K562 (cell line): ENCODE data around the gene VMP1. TPM values are rescaled to one million over a fixed set of nuclear protein-coding genes. Genes with fewer than 3 reads are reported as not detected.

Source experiments
- AFF4 ChIP-seq: sonication (generic); formaldehyde crosslinking; IDR thresholded peaks from 2 replicates; pipeline ENCODE4 v1.8.0; 2023; ENCODE audit warnings: mild to moderate bottlenecking, missing genetic modification reagents
- CBFA2T2 ChIP-seq: fragments of 450-650 bp; conservative IDR thresholded peaks from 2 replicates; pipeline ENCODE4 v1.6.1; 2017; ENCODE audit warnings: mild to moderate bottlenecking
- CC2D1A ChIP-seq: fragments of 450-650 bp; IDR thresholded peaks from 2 replicates; pipeline ENCODE4 v1.6.1; 2017; ENCODE audit warnings: mild to moderate bottlenecking
- CREM ChIP-seq: IDR thresholded peaks from 2 replicates; pipeline ENCODE4 v1.6.1; 2014; ENCODE audit warnings: antibody characterized with exemption, low read depth
- CXXC5 ChIP-seq: fragments of 250-450 bp; sonication (Bioruptor Pico); IDR thresholded peaks from 2 replicates; pipeline ENCODE4 v1.8.0; 2022; ENCODE audit warnings: inconsistent platforms, mild to moderate bottlenecking, moderate library complexity
- FOXJ2 ChIP-seq: fragments of 200-800 bp; sonication (Bioruptor generic); IDR thresholded peaks from 2 replicates; pipeline ENCODE4 v1.6.1; 2016; ENCODE audit warnings: missing genetic modification characterization, missing compliant biosample characterization
- GATAD2A ChIP-seq: fragments of 450-650 bp; IDR thresholded peaks from 2 replicates; pipeline ENCODE4 v1.6.1; 2017
- GTF2F1 ChIP-seq: IDR thresholded peaks from 2 replicates; pipeline ENCODE4 v1.6.1; 2011; ENCODE audit warnings: low read depth, low read length, improper control_type of control experiment
- LEF1 ChIP-seq: fragments of 450-650 bp; IDR thresholded peaks from 2 replicates; pipeline ENCODE4 v1.6.1; 2016; ENCODE audit warnings: mild to moderate bottlenecking
- MAFK ChIP-seq: IDR thresholded peaks from 2 replicates; pipeline ENCODE4 v1.6.1; 2011; ENCODE audit warnings: low read length, improper control_type of control experiment
- MAX ChIP-seq: sonication (generic); formaldehyde crosslinking; IDR thresholded peaks from 2 replicates; pipeline ENCODE4 v1.9.0; 2022; ENCODE audit warnings: mild to moderate bottlenecking, missing genetic modification reagents
- MECOM ChIP-seq: fragments of 250-450 bp; sonication (Bioruptor Pico); IDR thresholded peaks from 2 replicates; pipeline ENCODE4 v1.8.0; 2022; ENCODE audit warnings: inconsistent platforms
- NFATC3 ChIP-seq: fragments of 450-650 bp; IDR thresholded peaks from 2 replicates; pipeline ENCODE4 v1.6.1; 2017; ENCODE audit warnings: mild to moderate bottlenecking
- NR3C1 ChIP-seq: sonication (generic); formaldehyde crosslinking; IDR thresholded peaks from 2 replicates; pipeline ENCODE4 v1.8.1; 2022; ENCODE audit warnings: missing genetic modification reagents
- NRF1 ChIP-seq, 2 experiments: fragments of 450-650 bp; IDR thresholded peaks in 1 of 2; conservative IDR thresholded peaks in 1 of 2; 2 replicates each; pipeline ENCODE4 v1.6.1; 2014; ENCODE audit warnings: mild to moderate bottlenecking in 2 of 2
- NUFIP1 ChIP-seq: fragments of 450-650 bp; IDR thresholded peaks from 2 replicates; pipeline ENCODE4 v1.6.1; 2018; ENCODE audit not compliant: partially characterized antibody
- TEAD4 ChIP-seq, 2 experiments: sonication (generic) in 1 of 2; formaldehyde crosslinking in 1 of 2; IDR thresholded peaks; 2 replicates each; pipeline versions ENCODE4 v1.6.1 to v1.8.0; 2012 to 2022; ENCODE audit warnings: borderline replicate concordance in 1 of 2, inconsistent platforms in 1 of 2, low read length in 1 of 2, mild to moderate bottlenecking in 1 of 2, missing genetic modification reagents in 1 of 2
- TRIM24 ChIP-seq, 2 experiments: fragments of 450-650 bp; IDR thresholded peaks; 2 replicates each; pipeline ENCODE4 v1.6.1; 2016
- TSHZ1 ChIP-seq: fragments of 250-450 bp; sonication (Bioruptor Pico); IDR thresholded peaks from 2 replicates; pipeline ENCODE4 v1.4.0; 2020; ENCODE audit warnings: mild to moderate bottlenecking, moderate library complexity
- ZKSCAN8 ChIP-seq: fragments of 200-800 bp; sonication (Bioruptor generic); IDR thresholded peaks from 2 replicates; pipeline ENCODE4 v1.6.1; 2016; ENCODE audit warnings: missing genetic modification characterization, missing compliant biosample characterization
- ZNF197 ChIP-seq: fragments of 200-800 bp; sonication (Bioruptor generic); IDR thresholded peaks from 2 replicates; pipeline ENCODE4 v1.6.1; 2016; ENCODE audit warnings: low read depth, missing genetic modification characterization, missing compliant biosample characterization
- polyA plus RNA-seq, 8 experiments: library from polyadenylated mRNA; depleted of rRNA in 4 of 8; stranded (reverse) in 5 of 8; unstranded in 3 of 8; fragments of >200 nt; fragmentation: Nextera tagmentation in 2 of 8; fragmentation: Illumina TruSeq in 1 of 8; extraction: Ambion mirVana in 2 of 8; extraction: Trizol in 1 of 8; gene quantifications; 2 replicates each; pipeline versions ENCODE4 v1.2.1 to v1.2.3, GENCODE V29; 2011 to 2014; ENCODE audit warnings: inconsistent platforms in 1 of 8, missing spikeins in 1 of 8
- total RNA-seq, 7 experiments: library from RNA; depleted of rRNA in 6 of 7; stranded (reverse); fragments of >200 nt in 6 of 7; fragmentation: Illumina TruSeq in 2 of 7; extraction: Trizol in 2 of 7; gene quantifications; 2 replicates each; pipeline versions ENCODE4 v1.2.1 to v1.2.3, GENCODE V29; 2011 to 2021; ENCODE audit warnings: low replicate concordance in 1 of 7

VMP1 gene
- total and polyA plus RNA-seq, 9 of the 15 experiments (the other 6 are each of a cell fraction or from before 2014, with no cell fraction given) = 123 to 304 (median 151) TPM

GRCh38 chr17:59684967-59685366, 22.5 kb upstream of the VMP1 start (continued):
- no peak for TF ChIP-seq AFF4 (CRISPR knock-in tag)
- TF ChIP-seq GTF2F1 = no peak
- TF ChIP-seq MECOM (CRISPR knock-in tag) = no peak
- TF ChIP-seq NFATC3 = peak; percentile 95
- peak; percentile 92 to 93 for TF ChIP-seq TRIM24 (IDR thresholded peaks at IDR 0.05)
- no peak for TF ChIP-seq TSHZ1 (CRISPR knock-in tag)
- peak; percentile 61 for TF ChIP-seq NUFIP1
- TF ChIP-seq ZNF197 (CRISPR knock-in tag) = 0 out of 2 replicates have a peak, but pooled peaks have one; percentile 36
- no peak for TF ChIP-seq NR3C1 (CRISPR knock-in tag)
- TF ChIP-seq FOXJ2 (tag) = peak; percentile 52; the same call in 1 of the 2 replicates
- peak; percentile 80 for TF ChIP-seq LEF1
- TF ChIP-seq MAX (CRISPR knock-in tag) = no peak
- 0 out of 2 replicates have a peak, but pooled peaks have one; percentile 73 for TF ChIP-seq ZKSCAN8
- TF ChIP-seq MAFK = peak; percentile 74
- TF ChIP-seq GATAD2A = 0 out of 2 replicates have a peak, but pooled peaks have one; percentile 48
- peak; percentile 99 for TF ChIP-seq TEAD4 (IDR thresholded peaks at IDR 0.05; ENCODE audit: low read length)
- TF ChIP-seq TEAD4 (CRISPR knock-in tag; IDR thresholded peaks at IDR 0.05; ENCODE audit: borderline replicate concordance) = no peak
- TF ChIP-seq NRF1 (conservative IDR thresholded peaks at IDR 0.05 in 1 of 2, IDR thresholded peaks at IDR 0.05 in 1 of 2) = peak; percentile 32; a peak in 1 of 4 replicates
- TF ChIP-seq CREM = peak; percentile 50
- TF ChIP-seq CXXC5 (CRISPR knock-in tag) = peak; percentile 83
- peak; percentile 86; the same call in 1 of the 2 replicates for TF ChIP-seq CC2D1A
- peak; percentile 97 for TF ChIP-seq CBFA2T2
